PC-3 (cell line): ENCODE results near the gene SRGAP1.

Experiments used
- CTCF ChIP-seq: fragments of 300-600 bp; sonication (generic); conservative IDR thresholded peaks from 2 replicates; pipeline ENCODE4 v1.5.1; 2017; ENCODE audit warnings: antibody characterized with exemption, low read depth, mild to moderate bottlenecking, low read length
- EZH2 ChIP-seq: fragments of 300-600 bp; sonication (generic); IDR thresholded peaks from one replicate; pipeline ENCODE4 v1.6.1; 2017; ENCODE audit warnings: antibody characterized with exemption, mild to moderate bottlenecking, low read length; ENCODE audit not compliant: unreplicated experiment
- EZH2phosphoT487 ChIP-seq: fragments of 300-600 bp; sonication (generic); IDR thresholded peaks from 2 replicates; pipeline ENCODE4 v1.6.1; 2018; ENCODE audit warnings: mild to moderate bottlenecking, antibody characterized with exemption, low read length, borderline replicate concordance

GRCh38 chr12:64019654-64020053 is 175.2 kb downstream of the SRGAP1 start:
- TF ChIP-seq CTCF = no peak
- no peak for TF ChIP-seq EZH2
- no peak for TF ChIP-seq EZH2phosphoT487
